AG04450 (cell line): ENCODE measurements around the gene DNMT3L. TPM values are rescaled to one million over a fixed set of nuclear protein-coding genes. Genes with fewer than 3 reads are reported as not detected.

ENCODE experiments used
- CTCF ChIA-PET: fragments of 300-600, 350-600 bp; formaldehyde crosslinking; extraction: SDS; loops from one replicate; lab custom pipeline; 2022; ENCODE audit warnings: antibody characterized with exemption, inconsistent platforms; lab: Charles Lee
- POLR2A ChIA-PET: fragments of 350-600 bp; formaldehyde crosslinking; extraction: SDS; loops from one replicate; lab custom pipeline; 2021; ENCODE audit warnings: antibody characterized with exemption, inconsistent platforms; lab: Yijun Ruan, JAX
- DNase-seq: peaks from one replicate; pipeline ENCODE4 v3.0.0-alpha.2; 2011; ENCODE audit warnings: low read depth, low spot score
- H3K27ac ChIP-seq: one replicate; pipeline ENCODE4 v1.5.1; 2012; ENCODE audit warnings: low read depth, low read length, control low read depth
- H3K27me3 ChIP-seq: one replicate; pipeline ENCODE4 v1.6.0; 2012; ENCODE audit warnings: low read length; ENCODE audit not compliant: control insufficient read depth, insufficient read depth
- H3K4me3 ChIP-seq: 2 replicates; pipeline ENCODE4 v1.5.1; 2011; ENCODE audit warnings: mild to moderate bottlenecking, low read depth, low read length, control low read depth
- H3K9me3 ChIP-seq: 2 replicates; pipeline ENCODE4 v1.5.1; 2012; ENCODE audit warnings: low read length; ENCODE audit not compliant: control insufficient read depth, insufficient read depth
- CTCF ChIP-seq: IDR thresholded peaks from 2 replicates; pipeline ENCODE4 v1.5.1; 2011; ENCODE audit warnings: low read depth, low read length, control low read depth, inconsistent platforms
- polyA plus RNA-seq: library from polyadenylated mRNA; depleted of rRNA; stranded (reverse); fragments of >200 nt; gene quantifications from 2 replicates; pipeline ENCODE4 v1.2.3, GENCODE V29; 2011

The DNMT3L gene
- polyA plus RNA-seq, 1 experiment: not detected

GRCh38 chr21:44288251-44289110 is 26.8 kb upstream of the DNMT3L start:
- ChIA-PET POLR2A (no interaction called here), CTCF (no interaction called here)
- peaks cover 32% of the 10 kb centered on the region for H3K27me3 ChIP-seq
- no peaks in the 10 kb centered on the region; the same call in 1 of the 2 replicates for H3K9me3 ChIP-seq
- no peak for DNase-seq
- no peak for TF ChIP-seq CTCF
- H3K4me3 ChIP-seq: no peak overlapping the region
- H3K27ac ChIP-seq: no peak overlapping the region

- TF ChIP-seq CTCF: no peak
- H3K9me3 ChIP-seq: no peaks in the 10 kb centered on the region; the same call in 1 of the 2 replicates
- peaks cover 32% of the 10 kb centered on the region for H3K27me3 ChIP-seq
- ChIA-PET POLR2A (interaction anchor here (0.6 kb wide), 1 partner anchor 12 kb away, joined by 4 read pairs; no protein-coding TSS in a partner anchor), CTCF (no interaction called here)
- no peak overlapping the region for H3K27ac ChIP-seq
- no peak overlapping the region for H3K4me3 ChIP-seq
- no peak for DNase-seq
Observed at GRCh38 chr21:44286716-44287632, 25.3 kb upstream of the DNMT3L start.

- H3K4me3 ChIP-seq: no peak overlapping the region
- no peak for DNase-seq
- no peak for TF ChIP-seq CTCF
- H3K9me3 ChIP-seq: no peaks in the 10 kb centered on the region; the same call in 1 of the 2 replicates
- ChIA-PET CTCF (no interaction called here), POLR2A (no interaction called here)
- H3K27ac ChIP-seq: no peak overlapping the region
- H3K27me3 ChIP-seq: peaks cover 32% of the 10 kb centered on the region
Observed at GRCh38 chr21:44286086-44286715, 24.5 kb upstream of the DNMT3L start.

GRCh38 chr21:44285138-44285992 is 23.7 kb upstream of the DNMT3L start, which contains the start of gene AIRE:
Gene AIRE, plus strand, starts transcription at chr21:44285876. Its CDS starts 131 bp downstream, at chr21:44286007.
- Histone ChIP-seq H3K27ac (no peak within 1 kb of the TSS), H3K9me3 (no peaks in the 10 kb centered on the region; the same call in 1 of the 2 replicates), H3K4me3 (no peak within 1 kb of the TSS), H3K27me3 (peaks cover 28% of the 10 kb centered on the region)
- CTCF ChIA-PET: no interaction called here
- no peak for DNase-seq
- POLR2A ChIA-PET: no interaction called here
- no peak for TF ChIP-seq CTCF
